ENCODE measurements around the gene KRT80.
A peak's percentile ranks its signal among the peaks of the same experiment; 100 is the strongest.

KRT80 gene

GRCh38 chr12:52151153-52151836 is 40.5 kb downstream of the KRT80 start:
- no peak for DNase-seq

DNA sequence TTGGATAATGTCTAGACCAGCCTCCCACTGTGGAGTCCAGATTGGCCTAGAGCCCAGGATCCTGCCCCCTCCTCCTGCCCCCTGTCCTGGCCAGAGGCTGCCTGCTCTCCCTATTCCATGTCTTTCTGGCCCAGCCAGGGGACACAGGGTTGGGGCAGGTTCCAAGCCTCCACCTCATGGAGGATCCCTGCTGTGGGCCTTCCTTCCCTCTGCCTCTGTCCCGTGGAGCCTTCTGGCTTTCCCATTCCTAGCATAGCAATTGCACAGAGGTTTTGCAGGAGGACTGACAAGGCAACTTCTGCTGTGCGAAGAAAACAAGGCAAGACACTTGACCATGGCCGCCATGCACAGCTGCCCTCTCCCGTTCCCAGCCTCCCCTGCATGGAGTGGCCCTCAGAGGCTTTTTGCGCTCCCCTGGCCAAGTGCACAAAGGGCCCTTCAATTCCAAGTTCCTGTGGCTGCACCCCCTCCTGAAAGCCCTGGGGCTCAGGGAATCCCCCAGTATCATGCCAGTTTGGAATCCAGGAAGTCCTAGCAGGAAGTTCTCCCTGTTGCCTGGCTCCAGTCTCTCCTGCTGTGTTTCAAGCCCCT is 42.1 kb downstream of the KRT80 start:
- DNase-seq = no peak

GRCh38 chr12:52149182-52149641 is 42.6 kb downstream of the KRT80 start:
- no peak for DNase-seq

GRCh38 chr12:52148464-52149181 is 43.2 kb downstream of the KRT80 start:
- no peak for DNase-seq

DNA sequence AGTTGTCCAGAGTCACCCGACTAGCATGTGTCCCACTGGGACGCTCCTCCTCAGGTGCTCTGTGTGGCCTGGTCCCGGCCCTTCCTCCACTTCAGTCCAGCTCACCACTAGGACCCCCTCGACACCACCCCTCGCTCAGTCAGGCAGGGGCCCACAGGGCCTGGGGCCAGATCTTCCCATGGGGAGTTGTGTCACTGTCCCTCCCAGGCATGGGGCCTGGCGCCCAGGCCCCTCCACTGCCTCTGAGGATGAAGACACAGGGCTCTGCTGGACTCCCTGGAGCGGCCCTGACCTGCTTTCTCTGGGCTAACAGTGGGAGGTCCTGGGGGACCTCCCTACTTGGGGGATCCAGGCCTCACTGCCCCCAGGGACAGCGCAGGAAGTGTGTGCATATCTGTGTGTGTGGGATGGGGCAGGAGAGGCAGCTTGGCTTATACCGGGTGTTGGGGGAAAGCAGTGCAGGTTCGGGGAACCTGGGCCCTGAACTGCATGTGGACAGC is 43.8 kb downstream of the KRT80 start:
- no peak for DNase-seq

- DNase-seq = no peak
Observed at GRCh38 chr12:52147367-52147963, 44.3 kb downstream of the KRT80 start.

GRCh38 chr12:52146822-52147366 is 44.9 kb downstream of the KRT80 start:
- DNase-seq = no peak

DNA sequence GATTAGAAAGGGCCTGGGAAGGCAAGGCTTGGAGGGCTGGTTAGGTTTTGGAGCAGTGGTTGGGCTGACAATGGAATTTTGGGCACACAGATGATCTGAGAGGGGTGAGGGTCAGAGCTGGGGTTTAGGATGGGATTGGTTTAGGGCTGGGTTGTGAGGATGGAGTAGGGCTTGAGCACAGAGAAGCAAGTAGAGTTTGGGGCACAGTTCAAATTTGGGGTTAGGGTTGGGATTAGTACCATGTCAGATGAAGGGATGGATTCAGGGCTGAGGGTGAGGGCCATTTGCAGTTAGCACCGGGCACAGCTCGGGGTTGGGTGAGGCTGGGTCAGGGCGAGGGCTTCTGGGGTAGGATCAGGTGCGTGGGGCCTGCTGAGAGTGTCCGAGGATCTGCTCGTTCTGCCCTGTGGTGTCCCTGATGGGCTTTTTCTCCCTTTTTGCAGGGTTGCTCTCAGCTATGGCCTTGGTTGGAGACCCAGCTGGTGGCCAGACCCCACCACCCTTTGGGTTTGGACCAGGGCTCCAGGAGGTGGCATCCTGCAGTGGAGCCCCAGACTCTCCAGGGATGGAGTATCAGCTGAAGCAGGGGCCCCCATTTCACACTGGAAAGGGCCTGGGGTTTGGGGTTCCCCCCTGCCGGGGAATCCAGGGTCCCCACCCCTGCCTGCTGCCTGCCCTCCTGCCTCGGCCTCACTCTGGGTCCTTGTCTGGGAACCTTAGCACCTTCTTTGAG is 45.6 kb downstream of the KRT80 start:
- DNase-seq = no peak

- DNase-seq = no peak
Observed at GRCh38 chr12:52145228-52146088, 46.4 kb downstream of the KRT80 start.

GRCh38 chr12:52144512-52145227 is 47.1 kb downstream of the KRT80 start:
- DNase-seq = no peak

- DNase-seq = no peak
Observed at GRCh38 chr12:52142431-52142830, 49.4 kb downstream of the KRT80 start.

GRCh38 chr12:52141875-52142274 is 49.9 kb downstream of the KRT80 start:
- DNase-seq = no peak

GRCh38 chr12:52141306-52141705 is 50.5 kb downstream of the KRT80 start:
- DNase-seq = no peak

GRCh38 chr12:52139579-52140062 is 52.2 kb downstream of the KRT80 start:
- peak; percentile 26 for DNase-seq

DNA sequence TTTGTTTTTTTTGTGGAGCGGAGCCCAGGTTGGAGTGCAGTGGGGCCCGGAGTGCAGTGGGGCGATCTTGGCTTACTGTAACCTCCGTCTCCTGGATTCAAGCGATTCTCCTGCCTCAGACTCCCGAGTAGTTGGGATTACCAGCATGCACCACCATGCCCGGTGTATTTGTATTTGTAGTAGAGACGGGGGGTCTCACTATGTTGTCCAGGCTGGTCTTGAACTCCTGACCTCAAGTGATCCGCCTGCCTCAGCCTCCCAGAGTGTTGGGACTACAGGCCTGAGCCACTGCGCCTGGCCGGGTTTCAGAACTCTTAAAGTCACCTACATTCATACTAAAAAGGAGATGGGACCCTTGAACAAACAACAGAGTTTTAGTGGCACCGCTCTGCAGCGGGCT is 52.7 kb downstream of the KRT80 start:
- DNase-seq = no peak

- DNase-seq = no peak
Observed at GRCh38 chr12:52137746-52138145, 54.1 kb downstream of the KRT80 start.

DNA sequence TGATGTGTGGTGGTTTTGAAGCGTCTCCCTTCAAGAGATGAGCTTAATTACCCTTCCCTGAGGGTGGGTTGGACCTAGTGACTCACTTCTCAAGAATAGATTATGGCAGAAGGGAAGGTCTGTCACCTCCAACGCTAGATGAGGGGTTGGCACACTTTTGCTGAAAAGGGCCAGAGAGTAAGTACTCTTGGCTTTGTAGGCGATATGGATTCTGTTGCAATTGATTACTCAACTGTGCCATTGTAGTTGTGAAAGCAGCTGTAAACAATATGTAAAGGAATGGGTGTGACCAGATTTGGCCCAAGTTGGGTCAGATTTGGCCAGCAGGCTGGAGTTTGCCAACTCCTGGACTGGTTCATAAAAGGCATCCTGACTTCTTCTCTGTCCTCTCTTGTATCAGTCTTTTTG is 59.1 kb downstream of the KRT80 start:
- DNase-seq = no peak

- DNase-seq = no peak
Observed at GRCh38 chr12:52130711-52131110, 61.1 kb downstream of the KRT80 start.

DNA sequence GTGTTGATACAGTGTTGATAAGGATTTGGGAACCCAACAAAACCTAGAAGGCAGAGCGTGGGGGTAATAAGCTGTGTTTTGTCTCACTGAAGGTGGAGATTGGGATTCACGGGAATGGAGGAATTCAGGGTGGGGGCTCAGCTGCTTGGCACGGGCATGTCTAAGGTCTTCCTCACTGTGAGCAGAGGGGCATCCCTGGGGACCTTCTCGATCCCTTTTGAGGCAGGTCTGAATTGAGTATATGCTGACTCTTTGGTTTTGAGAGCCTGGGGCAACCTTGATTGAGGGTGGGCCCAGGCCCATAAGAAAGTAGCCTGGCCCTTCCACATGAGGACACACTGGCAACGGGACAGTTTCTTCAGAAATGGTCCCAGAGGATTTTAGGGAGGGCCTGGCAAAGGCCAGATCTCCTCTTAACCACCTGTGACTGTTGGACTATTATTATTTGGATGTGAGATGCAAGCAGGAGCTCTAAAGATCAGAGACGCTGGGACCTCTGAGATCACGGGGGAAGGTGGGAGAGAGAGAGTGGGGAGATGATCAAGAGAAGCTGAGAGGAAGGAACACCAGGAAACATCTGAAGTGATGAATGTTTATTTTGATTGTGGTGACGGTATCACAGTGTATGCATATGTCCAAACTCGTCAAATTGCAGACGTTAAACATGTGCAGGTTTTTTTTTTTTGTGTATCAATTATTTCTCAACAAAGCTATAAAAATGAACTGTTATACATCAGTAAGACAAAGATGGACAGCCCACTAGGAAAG is 63.9 kb downstream of the KRT80 start:
- no peak for DNase-seq

Measured in NCI-H526 treated with DMSO at 0.1 percent for 48 hours (cell line).